T follicular helper cell (primary cell): ENCODE results near the gene FNDC3A.
A peak's percentile ranks its signal among the peaks of the same experiment; 100 is the strongest.
"Not testable (repeated sequence)": the region's sequence is repeated elsewhere in the genome, so short reads cannot be mapped to it uniquely, and the experiment has no call there.

Experiments
- DNase-seq: peaks from one replicate; pipeline ENCODE4 v3.0.0-alpha.2; 2020; ENCODE audit warnings: low read depth

The FNDC3A gene

DNA sequence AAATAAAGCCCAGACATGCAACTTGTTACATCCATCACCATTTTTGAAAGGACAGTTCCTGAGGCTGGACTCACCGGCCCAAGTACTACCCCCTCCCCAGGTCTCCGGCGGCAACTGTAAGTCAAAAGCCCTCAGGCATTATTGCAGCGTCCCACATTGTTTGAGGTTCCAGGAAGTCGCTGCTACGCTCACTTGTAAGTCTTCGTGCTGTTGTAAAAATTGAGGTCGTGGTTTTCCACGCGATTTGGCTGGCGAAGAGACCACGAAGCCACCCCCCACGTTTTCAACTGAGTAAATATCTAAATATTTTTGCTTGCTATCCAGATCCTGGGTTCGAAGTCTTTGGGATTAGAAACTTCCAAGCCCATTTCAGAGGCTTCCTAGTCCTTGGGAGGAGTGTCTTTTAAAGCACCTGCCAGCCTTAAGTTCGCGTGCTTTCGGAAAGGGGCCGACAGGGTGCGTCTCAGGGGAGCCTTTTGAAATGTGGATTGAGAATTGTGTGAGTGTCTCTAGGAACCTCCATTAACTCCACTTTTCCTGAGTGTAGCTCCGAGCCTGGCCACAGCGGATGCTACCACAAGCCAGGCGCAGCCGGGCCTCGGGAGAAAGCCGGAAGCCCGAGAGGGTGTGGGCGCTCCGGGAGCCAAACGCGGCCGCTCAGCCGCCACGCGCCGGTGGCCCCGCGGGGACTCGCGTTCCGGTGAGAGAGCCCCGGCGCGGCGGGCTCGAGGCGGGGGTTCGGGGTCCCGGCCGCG is 434 bp upstream of the FNDC3A start:
- DNase-seq, result peak; percentile 38

GRCh38 chr13:48976576-48977285 is 1.0 kb downstream of the FNDC3A start:
- peak; percentile 70 for DNase-seq

- DNase-seq, result no peak
Observed at GRCh38 chr13:48977286-48977625, 1.5 kb downstream of the FNDC3A start.

DNA sequence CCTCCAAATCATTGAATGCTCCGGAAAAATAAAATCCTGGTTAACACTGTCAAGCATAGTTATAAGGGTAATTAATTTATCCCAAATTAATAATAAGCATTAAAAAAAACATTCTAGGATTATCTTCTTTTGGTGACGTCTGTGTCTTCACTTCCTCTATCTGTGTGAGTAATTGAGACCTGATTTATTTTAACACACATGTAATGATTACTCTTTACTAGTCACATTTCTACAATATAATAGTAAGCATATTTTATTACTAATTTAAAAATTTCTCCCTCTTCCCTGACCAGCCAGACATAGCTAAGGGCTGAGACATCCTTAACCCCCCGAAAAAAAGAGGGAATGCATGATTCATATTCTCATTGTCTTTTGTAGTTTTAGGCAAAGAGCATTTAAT is 2.3 kb downstream of the FNDC3A start:
- no peak for DNase-seq

DNA sequence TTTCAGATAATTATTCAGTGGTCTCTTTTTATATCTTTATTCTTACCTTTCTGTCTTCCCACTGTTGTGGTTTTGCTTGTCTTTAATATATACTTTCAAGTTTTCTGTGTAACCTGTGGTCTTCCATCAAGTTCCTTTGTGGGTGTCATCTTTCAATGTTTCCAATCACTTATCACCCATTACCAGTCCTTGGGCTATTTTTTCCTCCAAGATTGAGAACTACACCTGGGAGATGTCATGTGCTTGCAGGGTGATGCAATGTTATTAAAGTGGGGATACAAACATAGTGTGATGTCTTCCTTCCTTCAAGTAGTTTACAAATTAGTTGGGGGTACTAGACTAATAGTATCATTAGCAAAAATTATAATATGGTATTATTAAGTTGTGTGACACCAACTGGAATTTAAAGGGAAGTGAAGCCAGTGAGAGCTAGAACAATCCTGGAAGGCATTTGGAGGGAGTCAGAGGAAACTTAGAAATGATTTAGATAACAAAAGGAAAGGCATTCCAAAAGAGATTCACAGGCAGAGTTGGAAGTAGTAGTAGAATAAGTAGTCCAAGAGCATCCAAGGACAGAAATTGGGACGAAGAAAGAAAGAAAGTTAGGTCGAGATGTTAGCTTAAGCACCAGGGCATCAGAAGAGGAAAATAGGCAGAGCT is 3.4 kb downstream of the FNDC3A start:
- DNase-seq, result no peak

- DNase-seq, result no peak
Observed at GRCh38 chr13:48979892-48980291, 4.2 kb downstream of the FNDC3A start.

- no peak for DNase-seq
Observed at GRCh38 chr13:48983331-48983730, 7.6 kb downstream of the FNDC3A start.

GRCh38 chr13:48985756-48986155 is 10.0 kb downstream of the FNDC3A start:
- DNase-seq, result no peak

DNA sequence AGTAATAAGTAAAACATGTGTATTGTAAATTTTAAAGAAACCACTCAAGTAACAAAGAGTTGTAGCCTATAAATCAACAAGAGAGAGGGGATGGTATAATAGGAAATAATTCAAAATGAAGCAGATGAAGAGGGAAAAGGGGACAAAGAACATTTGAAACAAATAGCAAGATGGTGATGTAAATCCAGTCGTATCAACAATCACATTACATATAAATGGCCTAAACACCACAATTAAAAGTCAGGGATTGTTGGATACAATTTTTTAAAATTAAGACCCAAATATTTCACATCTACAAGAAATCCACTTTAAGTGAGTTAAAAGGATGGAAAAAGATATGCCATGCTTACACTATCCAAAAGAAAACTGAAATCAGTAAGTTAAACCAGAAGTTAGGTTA is 15.2 kb downstream of the FNDC3A start:
- DNase-seq, result no peak

DNA sequence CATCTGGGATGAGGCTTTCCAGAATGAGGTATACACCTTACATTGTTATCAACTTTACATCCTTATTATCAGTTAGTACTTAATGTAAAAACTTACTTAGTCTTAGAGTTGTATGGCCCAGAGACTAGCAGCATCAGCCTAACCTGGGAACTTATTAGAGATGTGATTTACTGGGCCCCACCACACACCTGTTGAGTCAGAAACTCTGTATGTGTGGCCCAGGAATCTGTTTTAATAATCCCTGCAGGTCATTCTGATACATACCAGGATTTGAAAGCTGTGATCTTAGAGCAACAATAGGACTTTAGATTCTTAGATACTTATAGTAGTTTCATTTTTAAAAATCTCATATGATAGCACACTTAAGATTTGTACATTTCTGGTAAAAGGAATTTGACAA is 17.4 kb downstream of the FNDC3A start:
- DNase-seq, result no peak

DNA sequence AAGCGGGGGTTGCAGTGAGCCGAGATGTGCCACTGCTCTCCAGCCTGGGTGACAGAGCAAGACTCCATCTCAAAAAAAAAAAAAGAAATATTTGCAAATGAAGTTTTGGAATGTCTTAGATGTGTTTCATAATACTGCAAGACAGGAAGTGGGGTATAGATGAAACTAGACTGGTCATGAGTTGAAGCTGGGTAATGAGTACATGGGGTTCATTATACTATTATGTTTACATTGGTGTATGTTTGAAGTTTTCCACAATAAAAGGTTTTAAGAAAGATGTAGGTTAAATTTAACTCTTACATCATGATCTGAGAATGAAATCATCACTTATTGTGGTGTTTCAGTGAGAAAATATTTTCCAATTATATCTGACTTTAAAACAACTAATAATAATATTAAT is 19.0 kb downstream of the FNDC3A start:
- no peak for DNase-seq

- DNase-seq, result no peak
Observed at GRCh38 chr13:48998641-48999292, 23.1 kb downstream of the FNDC3A start.

DNA sequence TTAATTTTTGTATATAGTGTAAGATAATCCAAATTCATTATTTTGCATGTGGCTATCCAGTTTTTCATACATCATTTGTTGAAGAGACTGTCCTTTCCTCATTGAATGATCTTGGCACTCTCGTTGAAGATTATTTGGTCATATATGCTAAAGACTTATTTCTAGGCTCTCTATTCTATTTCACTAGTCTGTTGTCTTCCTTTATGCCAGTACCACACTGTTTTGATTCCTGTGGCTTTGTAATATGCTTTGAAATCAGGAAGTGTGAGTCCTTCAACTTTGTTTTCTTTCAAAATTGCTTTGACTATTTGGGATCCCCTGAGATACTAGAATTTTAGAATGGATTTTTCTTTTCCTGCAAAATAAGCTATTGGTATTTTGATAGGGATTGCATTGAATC is 24.5 kb downstream of the FNDC3A start:
- DNase-seq, result no peak

- DNase-seq, result not testable (repeated sequence)
Observed at GRCh38 chr13:49018986-49019635, 43.4 kb downstream of the FNDC3A start.

DNA sequence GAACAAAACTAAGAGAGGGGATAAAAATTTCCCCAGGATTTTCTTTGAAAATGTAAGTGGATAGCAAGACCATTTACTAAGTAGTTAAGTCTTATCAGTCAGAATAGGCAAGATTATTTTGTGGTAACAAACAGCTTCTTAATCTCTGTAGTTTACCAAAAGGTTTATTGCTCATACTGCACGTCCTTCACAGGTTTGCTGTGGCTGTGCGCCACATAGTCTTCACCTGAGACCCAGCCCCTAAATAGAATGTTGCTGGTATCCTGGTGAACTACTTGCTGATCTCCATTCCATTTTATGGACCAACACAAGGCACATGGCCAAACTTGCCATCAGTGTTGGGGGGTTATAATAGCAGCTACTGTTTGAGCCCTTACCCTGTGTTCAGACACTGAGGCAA is 44.6 kb downstream of the FNDC3A start:
- DNase-seq, result no peak

DNA sequence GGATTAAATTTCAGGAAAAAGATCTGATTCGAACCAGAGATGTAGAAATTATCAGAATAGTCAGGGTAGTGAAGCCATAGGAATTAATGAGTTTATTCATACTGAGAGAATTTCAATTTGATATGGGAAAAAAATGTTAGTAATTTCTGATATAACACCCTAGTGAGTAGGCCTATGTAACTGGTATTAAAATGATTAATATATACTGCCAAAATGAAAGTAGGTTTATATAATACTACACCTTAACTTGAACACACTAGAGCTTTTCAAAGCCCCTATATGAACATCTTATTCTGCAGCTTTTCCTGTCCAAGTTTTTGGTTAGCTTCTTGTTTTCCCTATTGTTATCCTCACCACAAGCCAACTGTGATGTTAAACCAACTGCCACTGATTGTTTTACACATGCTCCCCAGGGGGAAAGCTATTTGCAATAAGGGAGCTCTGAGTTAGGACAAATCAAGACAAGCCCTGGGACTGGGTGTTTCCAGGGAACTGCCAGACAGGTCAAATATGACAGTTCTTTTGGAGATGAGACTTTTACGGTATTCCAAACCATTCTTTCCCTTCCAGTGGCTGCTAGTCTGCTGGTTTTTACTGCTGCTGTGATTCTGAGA is 45.3 kb downstream of the FNDC3A start:
- no peak for DNase-seq

DNA sequence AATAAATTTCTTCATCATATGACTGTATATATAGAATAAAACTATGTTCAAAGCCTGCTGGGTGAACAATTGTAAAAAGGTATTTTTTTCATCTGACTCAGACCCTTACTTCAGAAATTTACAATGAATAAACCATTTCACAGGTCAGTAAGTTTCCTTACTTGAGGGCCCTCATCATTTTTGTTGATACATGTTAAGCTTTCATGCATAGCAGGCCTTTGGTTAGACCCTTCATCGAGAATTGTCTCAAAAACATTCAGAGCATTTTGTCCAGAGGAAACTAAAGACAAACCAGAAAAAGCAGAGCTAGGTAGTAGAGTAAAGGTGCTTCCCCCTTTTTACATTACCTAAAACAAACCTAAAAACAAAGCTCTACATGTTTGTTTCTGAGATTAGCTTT is 46.2 kb downstream of the FNDC3A start:
- no peak for DNase-seq

DNA sequence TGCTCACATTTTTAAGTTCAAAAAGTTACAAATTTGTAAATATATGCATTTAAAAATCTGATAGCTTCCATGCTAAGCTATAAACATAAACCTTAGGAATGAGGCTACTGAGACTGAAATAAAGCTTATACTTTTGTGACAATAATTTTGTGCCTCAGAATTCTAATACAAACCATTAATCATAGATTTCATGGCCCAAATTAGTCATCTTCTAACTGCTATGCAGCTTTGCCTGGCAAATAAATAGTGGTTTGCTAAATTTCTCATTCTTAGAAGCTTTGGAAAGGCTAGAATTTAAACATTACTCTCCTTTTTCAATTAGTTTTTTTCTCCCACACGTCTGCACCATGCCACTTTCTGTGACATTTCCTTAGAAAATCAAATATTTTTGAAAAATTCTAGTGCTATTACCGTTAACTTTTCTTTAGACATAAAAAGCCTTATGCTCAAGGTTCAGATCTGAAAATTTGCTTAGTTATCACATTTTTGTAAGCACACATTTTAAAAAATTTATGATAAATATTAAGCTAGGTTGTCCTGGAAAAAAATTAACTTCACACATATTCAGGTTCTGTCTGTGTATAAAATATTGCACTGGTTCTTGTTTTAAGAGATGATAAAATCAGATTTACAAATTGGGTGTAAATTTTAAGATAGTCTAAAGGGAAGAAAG is 46.9 kb downstream of the FNDC3A start:
- no peak for DNase-seq

DNA sequence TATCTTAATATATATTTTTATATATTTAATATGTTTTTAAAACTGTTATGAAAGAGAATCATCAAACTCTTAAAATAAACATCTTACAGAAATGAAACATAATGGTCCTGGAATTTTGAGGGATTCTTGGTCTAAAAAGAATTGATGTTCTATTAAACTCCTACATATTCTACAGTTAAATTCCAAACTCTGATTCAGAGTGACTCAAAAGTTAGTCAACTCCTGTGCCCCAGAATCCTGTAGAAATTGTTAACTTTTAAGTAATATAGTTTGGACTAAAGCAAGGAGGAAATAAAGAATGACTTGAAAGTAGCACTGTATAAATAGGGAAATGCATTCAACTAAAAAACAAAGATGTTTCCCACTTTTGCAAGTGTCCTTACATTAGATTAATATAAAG is 47.7 kb downstream of the FNDC3A start:
- DNase-seq, result no peak

- no peak for DNase-seq
Observed at GRCh38 chr13:49026851-49027250, 51.1 kb downstream of the FNDC3A start.

DNA sequence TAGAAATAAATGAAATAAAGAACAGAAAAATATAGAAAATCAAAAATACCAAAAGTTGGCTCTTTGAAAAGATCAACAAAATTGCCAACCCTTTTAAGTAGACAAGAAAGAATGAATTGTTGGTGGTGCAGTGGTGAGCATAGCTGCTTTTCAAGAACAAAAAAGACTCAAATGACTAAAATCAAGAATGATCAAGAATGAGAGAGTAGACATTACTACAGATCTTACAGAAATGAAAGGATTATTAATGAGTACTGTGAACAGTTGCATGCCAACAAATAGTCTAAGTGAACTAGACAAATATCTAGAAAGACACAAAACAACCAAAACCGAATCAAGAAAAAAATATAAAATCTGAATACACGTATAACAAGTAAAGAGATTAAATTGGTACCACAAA is 53.9 kb downstream of the FNDC3A start:
- no peak for DNase-seq
